Inflammatory macrophage treated with lipopolysaccharide for 4 hours (primary cell): Measurements from ENCODE around the gene MED8.
A peak's percentile ranks its signal among the peaks of the same experiment; 100 is the strongest.
"Not testable (repeated sequence)": the region's sequence is repeated elsewhere in the genome, so short reads cannot be mapped to it uniquely, and the experiment has no call there.

Source experiments
- DNase-seq: peaks from one replicate; pipeline ENCODE4 v3.0.0-alpha.2; 2020

The MED8 gene

DNA sequence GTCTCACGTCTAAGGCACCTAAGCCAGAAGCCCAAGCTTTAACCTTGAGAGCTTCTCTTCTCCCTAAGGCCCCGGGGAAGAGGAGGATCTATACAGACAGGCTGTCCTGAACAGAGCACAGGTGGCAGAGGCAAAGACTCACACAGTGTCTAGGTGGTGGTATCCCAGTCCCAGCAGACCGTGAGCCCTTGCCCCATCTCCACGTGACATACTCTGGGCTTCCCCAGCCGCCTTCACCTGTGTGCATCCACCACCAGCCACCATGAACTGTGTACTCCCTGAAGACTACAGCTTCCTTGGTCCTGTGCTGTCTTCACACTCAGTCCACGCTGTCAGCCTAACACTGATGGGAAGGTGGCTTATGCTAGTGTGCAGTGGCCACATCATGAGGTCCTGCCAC lies 31.8 kb upstream of the MED8 start:
- no peak for DNase-seq

DNA sequence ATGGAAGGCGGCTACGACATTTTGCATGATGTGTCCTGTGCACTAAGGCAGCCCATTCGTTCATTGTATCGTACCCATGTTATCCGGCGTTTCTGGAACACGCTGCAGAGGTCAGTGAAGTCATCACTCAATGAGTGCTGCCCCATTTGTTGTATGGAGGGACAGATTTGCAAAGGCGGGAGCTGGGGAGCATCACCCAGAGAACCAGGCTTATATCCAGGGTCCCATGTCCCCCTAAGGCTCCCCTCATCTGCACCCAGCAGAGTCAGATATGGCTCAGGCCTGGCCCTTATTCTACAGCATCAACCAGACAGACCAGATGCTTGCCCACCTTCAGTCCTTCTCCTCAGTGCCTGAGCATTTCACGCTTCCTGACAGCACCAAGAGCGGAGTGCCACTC lies 31.3 kb upstream of the MED8 start:
- no peak for DNase-seq

DNA sequence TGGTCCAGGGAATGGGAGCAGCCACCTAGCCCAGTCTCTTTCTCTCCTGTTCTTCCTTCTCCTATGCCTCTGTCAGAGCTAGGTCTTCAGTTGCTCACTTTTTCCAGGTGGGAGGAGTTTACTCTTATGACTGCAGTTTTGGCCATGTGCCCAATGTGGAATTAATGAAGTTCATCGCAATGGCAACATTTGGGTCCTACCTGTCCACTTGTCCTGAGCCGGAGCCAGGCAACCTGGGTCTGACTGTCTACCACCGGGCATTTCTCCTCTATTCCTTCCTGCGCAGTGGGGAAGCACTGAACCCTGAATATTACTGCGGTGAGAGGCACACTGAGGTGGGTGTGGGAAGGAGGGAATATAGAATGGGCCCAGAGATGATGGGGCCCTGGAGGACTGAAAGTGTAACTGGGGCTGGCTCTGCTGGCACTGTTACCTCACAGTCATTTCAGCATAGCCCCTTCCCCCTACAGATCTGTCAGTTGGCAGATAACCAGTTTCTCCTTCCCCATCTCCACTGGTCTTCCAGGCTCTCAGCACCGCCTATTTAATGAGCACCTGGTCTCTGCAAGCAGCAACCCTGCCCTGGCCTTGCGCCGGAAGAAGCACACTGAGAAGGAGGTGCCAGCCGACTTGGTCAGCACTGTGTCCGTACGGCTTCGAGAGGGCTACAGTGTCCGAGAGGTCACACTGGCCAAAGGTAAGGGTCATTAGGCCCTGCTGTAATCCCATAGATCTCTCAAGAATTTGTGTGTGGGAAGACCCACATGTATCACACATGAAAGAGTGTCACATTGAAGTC lies 30.2 kb upstream of the MED8 start:
- DNase-seq, result no peak

DNA sequence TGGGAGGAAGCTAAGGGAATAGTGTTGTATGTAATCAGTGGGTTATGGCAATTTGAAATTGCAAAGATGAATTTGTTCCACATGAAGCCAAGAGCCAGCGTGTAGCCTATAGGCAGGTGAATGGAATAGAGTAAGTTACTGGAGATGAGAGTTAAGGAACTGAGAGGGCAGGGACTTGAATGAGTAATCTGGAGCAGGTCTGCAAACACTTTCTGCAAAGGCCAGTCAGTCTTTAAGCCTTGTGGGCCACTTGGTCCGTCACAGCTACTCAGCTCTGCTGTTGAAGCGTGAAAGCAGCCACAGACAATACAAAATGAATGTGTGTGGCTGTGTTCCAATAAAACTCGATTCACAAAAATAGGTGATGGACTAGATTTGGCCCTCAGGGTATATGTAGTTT lies 29.3 kb upstream of the MED8 start:
- DNase-seq, result no peak

DNA sequence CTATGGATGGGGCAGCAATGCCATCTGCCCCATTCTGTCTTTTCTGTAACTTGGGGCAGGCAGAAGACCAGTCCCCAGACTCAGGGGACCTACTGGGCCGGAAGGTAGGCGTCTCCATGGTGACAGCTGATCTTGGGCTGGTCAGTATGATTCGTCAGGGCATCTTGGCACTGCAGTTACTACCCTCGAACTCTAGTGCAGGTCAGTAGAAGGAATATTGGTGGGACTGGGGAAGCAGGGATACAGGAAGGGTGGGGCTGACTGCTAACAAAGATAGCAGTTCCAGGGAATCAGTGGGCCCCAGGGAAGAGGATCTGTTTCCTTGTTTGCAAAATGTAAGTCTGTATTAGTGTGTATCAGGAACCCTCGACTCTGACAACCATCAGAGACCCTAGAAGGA lies 26.3 kb upstream of the MED8 start:
- no peak for DNase-seq

DNA sequence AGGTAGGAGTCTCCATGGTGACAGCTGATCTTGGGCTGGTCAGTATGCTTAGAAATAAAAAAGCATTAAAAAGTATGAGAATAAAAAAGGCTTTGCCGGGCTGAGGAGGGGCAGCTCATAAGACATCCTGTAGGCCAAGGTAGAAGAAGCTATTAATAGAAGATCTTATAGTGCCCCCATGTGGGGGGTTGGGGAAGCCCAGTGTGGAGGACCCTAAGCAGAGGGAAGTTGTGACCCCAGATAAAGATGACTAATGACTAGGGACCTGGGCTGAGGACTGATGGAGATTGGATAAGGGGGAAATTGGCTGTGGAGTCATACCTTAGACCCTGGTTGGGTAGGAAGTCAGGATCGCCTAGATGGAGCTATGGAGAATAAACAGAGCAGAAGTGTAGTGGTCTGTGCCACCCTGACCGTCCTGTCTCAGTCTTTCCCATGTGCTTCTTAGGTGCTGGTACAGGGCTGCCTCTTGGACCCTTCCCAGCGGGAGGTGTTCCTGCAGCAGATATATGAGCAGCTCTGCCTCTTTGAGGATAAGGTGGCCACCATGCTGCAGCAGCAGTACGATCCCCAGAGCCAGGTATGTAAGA lies 25.1 kb upstream of the MED8 start:
- DNase-seq, result peak; percentile 68

DNA sequence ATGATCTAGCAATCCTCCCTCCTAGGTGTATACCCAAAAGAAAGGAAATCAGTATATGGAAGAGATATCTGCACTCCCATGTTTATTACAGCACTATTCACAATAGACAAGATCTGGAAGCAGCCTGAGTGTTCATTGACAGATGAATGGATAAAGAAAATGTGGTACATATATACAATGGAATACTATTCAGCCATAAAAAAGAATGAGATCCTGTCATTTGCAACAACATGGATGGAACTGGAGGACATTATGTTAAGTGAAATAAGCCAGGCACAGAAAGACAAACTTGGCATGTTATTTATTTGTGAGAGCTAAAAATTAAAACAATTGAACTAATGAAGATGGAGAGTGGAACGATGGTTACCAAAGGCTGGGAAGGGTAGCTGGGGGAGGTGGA lies 23.8 kb upstream of the MED8 start:
- DNase-seq, result not testable (repeated sequence)

DNA sequence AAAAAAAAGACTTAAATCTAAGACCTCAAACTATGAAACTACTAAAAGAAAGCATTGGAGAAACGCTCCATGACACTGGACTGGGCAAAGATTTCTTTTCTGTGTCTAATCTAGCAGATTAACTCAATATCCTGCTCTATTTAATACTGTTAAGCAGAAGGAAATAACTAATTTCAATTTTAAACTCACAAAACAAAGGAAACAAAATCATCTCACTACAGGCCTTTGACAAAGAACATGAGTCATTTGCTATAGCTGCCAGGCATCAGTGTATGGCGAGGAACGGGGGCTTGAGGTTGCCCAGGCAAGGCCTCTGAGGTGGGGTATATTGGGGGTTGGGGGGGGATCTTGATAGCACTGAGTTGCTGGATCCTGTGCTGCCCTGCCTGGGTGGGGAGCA lies 21.0 kb upstream of the MED8 start:
- no peak for DNase-seq

DNA sequence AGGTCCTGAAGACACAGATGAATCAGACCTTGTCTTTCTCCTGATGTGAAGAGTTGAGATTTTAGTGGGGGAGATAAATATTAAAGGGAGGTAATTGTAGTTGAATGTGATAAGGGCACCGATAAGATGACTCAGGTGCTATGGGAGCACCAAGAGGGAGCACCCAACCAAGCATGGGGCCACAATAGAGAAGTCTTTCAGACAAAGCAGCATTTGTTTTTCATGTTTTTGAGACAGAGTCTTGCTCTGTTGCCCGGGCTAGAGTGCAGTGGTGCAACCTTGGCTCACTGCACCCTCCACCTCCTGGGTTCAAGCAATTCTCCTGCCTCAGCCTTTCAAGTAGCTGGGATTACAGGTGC lies 16.3 kb upstream of the MED8 start:
- DNase-seq, result no peak

DNA sequence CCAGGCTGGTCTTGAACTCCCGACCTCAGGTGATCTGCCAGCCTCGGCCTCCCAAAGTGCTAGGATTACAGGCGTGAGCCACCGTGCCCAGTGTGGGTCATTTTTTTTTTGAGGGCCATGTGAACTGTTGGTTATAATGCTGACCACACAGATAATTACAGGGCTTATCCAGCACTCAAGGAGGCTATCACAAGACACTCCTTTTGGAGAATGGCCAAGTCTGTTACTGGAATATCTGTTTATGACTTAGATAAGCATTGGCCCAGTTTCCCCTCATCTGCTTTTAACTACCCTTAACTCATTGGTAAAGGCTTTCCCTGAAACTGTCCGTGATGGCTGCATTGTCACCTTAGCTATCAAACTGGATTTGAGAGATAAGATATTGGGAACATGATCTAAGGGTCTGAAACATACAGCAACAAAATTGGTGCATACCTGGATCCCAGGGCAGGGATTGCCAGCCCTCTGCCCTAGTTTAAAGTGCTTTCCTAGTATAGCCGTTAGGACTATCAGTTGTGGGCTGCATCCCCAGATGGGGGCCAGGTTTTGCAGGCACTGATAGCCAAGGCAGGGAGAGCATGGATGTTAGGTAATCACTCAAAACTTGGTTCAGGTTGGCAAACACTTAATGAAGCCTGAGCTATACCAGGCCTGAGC lies 15.7 kb upstream of the MED8 start:
- DNase-seq, result no peak

DNA sequence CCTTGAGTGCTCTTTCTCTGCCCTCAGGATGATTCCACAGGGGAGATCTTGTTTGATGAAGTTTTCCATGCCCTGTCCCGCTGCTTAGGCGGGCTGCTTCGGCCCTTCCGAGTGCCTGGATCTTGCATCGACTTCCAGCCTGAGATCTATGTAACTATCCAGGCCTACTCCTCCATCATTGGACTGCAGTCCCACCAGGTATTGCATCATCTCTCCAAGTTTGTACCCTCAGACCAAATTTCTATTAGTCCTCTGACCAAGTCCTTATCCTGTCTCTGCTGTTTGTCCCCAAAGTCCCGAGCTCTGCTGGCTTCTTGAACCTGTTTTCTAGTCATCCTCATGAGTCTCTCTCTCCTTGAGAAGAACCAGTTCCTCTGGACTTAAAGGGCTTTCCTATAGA lies 14.8 kb upstream of the MED8 start:
- no peak for DNase-seq

DNA sequence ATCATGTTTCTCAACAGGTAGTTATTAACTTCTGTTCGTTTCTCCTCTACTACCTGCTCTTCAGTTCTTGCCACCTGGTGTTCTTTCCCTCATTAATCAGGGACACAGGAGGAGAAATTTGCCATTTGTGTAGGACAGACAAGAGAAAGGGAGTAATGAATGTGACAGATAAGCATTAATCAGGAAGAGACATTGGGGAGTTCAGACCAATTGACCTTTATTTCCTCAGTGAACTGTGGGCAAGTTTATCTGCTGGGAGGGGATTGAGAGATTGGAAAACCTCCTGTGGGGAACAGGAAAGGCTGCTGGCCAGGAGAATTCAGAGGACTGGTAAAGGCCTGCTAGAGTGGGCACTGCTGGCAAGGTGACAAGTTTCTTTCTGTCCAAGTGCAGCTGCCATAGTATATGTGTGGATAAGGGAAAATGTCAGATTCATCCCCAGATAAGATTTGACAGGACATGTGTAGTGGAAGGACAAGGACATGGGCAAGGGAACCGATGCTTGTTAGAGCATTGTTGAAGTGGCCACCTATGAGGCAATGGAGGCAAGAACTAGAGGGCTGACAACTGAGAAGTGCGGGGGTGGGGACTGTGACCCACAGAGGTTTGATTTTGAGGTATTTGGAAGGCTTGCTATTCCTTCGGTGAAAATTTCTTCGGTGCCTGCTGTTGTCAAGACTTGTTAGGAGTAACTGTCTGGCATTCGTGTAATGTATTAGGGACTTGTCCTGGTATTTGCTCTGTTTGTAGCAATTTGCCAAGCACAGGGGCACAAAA lies 12.7 kb upstream of the MED8 start:
- no peak for DNase-seq

DNA sequence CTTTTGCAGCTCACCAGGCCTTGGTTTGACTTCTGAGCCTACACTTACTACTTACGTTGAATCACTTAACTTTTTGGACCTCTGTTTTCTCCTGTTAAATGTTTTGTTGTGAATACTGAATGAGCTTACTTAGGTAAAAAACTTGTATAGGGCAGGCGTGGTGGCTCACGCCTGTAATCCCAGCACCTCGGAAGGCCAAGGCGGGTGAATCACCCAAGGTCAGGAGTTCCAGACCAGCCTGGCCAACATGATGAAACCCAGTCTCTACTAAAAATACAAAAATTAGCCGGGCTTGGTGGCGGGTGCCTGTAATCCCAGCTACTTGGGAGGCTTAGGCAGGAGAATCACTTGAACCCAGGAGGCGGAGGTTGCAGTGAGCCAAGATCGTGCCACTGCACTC lies 10.8 kb upstream of the MED8 start:
- DNase-seq, result not testable (repeated sequence)

DNA sequence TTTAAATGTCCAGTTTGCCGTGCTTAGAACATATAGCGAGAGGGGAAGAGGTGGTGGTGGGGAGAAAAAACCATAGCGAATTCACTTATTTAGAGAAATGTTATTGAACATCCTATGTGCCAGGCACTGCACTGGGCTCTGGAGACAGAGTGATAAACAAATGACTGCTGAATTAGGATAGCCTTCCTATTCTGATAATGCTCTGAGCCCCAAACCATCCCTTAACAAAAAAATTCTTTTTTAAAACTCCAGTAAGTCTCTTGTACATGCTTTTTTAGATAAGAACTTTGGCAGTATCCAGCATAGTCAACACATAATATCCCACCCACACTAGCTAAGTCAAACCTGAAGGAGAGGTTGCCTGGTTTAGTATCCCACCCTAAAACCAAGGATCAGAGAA lies 8.6 kb upstream of the MED8 start:
- DNase-seq, result no peak

DNA sequence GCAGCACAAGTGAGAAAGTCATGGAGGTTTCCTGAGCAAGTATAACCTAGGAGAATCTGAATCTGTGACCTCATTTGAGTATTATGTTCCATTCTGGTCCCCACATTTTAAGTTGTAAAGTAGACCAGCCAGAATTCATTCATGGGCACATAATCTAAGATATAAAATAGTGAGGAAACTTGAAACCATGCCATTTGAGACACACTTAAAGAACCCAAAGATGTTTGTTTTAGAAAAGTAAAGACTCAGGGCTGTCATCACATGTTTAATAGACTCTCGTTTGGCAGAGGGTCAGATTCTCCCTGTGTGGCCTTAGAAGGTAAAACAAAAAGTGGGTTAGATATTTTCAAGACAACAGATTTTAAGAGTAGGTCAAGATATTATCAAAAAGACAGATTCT lies 6.5 kb upstream of the MED8 start:
- no peak for DNase-seq

DNA sequence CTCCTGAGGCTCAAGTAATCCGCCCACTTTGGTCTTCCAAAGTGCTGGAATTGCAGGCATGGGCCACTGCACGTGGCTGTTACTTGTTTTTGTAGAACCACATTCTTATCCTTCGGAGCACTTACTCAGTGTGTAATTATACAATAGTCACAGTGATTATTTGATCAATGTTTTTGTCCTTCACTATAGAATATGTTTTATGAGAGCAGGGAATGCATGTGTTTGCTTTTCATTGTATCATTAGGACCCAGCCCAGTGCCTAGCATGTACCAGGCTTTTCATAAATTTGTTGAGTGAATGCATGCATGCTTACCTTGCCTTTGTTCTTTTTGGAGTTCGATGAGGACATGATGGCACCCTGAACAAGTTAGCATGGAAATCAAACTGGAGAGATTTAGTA lies 5.9 kb upstream of the MED8 start:
- no peak for DNase-seq

DNA sequence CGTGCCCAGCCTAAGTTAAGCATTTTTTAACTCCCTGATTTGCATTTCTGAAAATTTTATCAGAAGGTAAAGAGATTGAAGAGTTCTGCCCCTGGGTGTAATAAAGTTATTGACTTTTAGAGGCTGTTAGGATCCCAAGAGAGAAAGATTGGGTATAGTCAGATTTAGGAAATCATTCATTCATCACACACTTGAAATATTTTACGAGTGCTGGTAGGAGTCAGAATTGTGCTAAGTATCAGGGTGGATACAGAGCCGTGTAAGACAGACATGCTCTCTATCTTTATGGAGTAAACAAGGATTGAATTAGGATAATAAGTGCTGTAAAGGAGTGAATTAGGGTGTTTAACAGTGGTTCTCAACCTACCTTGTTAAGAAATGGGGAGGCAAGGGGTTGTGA lies 3.1 kb upstream of the MED8 start:
- no peak for DNase-seq

DNA sequence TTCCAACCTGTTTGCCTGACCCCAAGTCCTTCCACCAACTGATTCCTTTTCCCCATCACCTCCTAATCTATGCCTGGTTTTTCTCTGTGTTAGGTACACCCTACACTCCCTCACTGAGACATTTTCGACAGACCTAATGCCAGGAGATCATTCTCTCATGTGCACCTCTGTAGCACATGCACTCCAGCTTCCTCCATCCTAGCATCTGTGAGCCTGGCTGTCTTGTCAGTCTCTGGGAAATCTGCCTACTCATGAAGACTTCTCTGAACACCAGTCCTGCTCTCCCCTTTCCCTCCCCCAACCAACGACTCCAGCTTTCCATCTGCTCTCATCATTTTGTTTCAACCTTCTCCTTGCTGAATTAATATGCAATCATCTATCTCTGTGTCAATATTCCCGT lies 987 bp downstream of the MED8 start:
- DNase-seq, result peak; percentile 14

DNA sequence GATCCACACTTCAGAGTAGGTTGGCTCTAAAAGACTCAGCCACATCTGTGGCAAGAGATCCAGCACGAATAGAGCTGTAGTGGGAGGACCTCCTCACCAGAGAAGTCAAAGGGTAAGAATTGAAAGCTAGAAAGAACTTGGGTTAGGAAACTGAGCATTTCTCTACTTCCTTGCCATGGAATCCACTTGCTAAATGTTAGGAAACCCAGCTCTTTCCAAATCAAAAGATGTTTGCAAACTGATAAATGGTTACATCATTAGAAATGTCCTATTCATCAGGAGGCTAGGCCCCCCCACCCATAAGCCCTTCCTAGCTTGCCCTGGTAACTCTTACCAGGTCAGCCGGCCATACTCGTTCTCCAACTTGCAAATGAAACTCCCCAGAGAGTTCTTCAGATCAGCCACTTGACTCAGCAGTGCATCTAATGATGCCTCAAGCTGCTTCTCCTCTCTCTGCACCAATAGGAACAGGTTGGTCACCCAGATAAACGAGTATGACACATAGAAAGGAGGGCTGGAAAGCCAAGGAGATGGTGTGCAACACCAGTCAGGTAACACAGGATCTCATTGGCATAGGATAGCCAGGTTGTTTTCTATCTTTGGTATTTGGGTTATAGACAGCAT lies 1.5 kb downstream of the MED8 start:
- peak; percentile 89 for DNase-seq

DNA sequence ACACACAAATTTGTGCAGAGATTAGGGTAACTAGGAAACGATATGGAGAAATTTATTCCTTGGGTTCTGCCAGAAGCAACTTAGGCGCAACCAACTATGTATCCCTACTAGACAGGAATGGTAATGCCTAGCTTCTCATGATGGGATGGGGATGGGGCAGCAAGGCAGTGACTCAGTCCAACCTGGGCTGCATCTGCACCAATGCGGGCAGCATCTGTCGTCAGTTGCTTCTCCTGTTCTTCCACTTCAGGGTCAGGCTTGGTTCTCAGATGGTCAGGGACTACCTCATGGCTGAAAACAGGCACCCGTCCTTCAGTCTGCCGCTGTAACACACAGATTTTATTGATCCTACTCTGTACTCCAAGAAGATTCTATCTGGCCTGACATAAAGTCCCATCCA lies 2.9 kb downstream of the MED8 start:
- DNase-seq, result no peak

DNA sequence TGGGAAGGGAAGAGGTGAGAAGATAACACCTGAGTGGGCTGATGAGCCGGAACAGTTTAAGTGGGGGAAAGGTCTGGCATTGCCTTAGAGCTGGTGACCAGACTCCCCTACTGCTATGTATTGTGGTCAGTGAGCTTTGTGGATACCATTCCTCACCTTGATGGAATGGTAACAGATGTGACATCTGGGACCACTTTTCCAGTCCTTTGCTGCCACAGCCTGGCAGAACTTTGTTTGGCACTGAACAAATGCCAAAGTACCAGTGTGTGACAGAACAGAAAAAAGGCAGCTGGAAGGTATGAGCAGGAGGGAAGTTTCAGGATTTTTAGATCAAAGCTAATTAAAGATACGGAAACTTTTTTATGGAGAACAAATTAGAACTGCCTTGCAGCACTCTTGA lies 6.2 kb downstream of the MED8 start:
- DNase-seq, result no peak

DNA sequence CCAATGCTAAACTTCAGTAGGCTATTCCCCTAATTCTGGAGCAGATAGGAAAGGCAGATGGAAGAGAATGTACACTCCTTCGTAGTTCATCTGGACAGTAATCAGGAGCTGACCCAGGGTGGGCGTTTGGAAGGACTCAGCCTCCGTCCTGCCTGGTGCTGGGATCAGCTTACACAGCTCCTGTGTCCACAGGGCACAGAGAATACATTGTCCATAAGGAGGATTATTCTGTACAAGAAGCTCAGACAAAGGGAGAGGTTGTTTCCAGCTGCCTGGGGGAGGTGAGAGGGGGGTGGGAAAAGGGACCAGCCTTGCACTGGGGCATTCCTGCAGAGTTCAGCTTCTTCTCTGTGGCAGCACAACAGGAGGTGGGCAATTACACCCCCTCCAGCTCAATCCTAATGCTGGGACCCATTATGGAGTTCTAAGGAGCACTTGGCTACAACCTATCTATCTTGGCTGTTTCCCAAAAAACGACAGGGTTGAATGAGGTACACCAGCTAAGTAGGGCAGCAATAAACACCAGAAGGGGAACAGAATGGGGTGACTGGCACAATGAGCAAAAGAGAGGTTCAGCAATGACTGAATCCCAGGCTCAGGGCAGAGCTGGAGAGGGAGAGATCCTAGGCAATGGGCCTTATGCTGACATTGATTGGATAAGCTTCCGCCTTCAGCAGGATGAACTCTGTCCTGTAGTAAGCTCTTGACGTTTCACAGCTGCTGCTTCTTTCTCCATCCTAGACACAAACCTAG lies 7.4 kb downstream of the MED8 start:
- no peak for DNase-seq

DNA sequence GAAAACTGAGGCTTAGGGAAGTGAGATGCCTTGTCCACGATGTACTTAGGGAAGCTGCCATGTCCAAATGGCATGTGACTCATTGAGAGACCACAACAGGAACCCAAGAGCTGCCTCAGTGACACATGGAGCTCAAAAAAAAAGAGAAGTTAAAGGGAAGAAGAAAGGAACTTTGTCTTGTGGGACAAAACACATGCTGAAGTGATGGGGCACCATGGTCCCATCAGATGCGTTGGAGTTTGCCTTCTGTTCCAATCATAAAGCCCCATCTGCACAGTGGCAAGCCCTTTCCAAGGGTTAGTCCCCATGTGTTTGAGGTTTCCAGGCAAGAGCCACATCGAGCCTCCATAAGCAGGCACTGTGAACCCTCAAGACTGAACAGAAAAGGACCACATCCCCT lies 8.0 kb downstream of the MED8 start:
- peak; percentile 92 for DNase-seq
